NCI-H748 (cell line): ENCODE data around the gene GPR4.
"Not testable (repeated sequence)": the region's sequence is repeated elsewhere in the genome, so short reads cannot be mapped to it uniquely, and the experiment has no call there.

ENCODE experiments used
- DNase-seq: peaks from one replicate; lab custom pipeline; 2025; ENCODE audit not compliant: unreplicated experiment; lab: John Stamatoyannopoulos, UW

Gene GPR4

DNA sequence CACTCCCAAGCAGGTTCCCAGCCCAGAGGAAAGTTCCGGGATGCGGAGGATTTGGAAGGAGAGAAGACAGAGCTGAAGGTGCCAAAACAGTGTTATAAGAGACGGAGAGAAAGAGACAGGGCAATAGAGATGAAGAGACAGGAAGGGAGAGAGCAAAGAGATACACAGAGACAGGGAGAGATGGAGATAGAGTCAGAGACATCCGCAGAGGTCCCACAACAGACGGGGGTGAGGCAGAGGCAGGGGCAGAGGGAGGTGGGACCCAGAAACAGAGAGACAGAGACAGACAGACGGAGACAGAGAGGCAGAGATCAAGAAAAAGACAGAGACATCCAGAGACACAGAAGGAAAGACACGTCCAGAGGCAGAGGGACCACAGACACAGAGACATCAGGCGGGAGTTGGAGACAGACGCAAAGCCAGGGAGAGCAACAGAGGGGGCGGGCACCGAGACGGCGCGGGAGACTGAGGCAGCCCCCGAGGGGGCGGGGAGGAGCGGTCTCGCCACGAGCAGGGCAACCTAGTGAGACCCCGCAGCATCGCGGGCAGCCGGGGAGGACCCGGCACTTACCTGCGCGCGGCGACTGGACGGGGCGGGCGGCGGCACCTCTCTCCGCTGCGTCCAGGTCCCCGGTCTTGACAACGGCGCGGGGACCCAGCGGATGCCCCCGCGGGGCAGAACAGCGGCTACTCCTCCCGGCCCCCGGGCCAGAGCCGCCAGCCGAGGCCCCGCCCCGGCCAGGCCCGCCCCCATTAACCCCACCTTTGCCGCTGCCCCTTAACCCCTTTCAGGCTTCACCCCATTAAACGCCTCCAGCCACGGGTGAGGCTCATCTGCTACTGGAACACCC lies at the start of gene GPR4:
Gene GPR4 (minus strand): TSS at position 689 of the 851 bp plus-strand sequence. CDS start 10,346 bp downstream, outside the sequence.
- peak; percentile 41 for DNase-seq

DNA sequence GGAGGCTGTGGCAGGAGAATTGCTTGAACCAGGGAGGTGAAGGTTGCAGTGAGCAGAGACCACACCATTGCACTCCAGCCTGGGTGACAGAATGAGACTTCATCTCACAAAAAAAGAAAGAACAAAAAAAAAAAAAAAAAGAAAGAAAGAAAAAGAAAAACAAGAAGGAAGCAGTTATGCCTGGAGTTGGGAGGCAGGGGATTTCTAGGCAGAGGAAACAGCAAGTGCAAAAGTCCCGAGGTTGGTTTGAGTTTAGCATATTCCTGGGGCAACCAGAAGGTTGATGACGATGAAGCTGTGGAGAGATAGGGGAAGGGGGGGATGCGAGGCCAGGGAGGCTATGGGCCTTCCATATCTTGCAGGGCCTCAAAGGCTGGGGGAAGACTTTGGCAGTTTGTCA lies 48.7 kb upstream of the GPR4 start:
- DNase-seq, result no peak

DNA sequence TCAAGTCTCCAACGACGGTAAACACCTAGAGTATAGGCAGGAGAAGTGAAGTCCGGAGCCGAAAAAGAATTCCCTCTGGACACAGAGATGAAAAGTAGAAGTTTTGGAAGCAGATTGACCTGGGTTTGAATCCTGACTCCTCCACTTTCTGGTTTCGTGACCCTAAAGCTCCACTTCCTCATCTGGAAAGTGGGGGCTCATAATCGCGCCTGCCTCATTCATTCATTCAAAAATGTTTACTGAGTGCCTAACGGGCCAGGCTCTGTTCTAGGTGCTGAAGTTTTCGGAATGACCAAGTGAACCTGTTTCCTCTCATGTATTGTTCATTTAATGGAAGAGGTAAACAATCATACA lies 44.3 kb upstream of the GPR4 start:
- DNase-seq, result no peak

DNA sequence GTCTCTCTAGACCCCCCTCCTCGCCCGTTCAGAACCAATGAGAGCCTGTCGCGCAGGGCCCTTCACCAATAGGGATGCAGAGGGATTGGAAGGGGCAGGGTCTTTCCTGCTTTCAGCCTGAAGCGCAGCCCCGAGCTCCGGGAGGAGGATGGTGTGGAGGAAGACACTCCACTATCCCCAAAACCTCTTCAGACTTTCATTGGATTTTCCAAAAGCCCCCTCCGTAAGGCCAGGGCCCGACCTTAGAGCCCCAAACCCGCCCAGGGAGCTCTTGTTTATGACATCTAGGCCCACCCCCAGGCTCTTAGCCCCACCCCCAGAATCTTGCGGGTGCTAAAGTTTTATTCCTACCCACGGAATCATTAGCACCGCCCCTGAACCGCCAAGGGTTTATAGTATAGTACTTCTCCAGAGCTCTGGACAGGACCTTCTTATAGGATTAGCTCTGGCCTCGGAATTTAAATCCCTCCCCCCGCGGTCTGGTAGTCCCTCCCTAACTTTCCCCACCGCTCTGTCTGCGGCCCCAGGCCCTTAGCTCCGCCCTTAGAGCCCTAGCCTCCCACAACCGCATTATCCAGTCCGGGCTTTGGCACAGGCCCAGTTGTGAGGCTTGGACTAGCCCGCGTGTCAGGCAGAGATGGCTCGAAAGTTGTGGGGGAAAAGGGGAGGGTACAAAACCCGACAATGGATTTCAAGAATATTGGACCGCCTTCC lies 43.8 kb upstream of the GPR4 start:
- DNase-seq, result peak; percentile 94

DNA sequence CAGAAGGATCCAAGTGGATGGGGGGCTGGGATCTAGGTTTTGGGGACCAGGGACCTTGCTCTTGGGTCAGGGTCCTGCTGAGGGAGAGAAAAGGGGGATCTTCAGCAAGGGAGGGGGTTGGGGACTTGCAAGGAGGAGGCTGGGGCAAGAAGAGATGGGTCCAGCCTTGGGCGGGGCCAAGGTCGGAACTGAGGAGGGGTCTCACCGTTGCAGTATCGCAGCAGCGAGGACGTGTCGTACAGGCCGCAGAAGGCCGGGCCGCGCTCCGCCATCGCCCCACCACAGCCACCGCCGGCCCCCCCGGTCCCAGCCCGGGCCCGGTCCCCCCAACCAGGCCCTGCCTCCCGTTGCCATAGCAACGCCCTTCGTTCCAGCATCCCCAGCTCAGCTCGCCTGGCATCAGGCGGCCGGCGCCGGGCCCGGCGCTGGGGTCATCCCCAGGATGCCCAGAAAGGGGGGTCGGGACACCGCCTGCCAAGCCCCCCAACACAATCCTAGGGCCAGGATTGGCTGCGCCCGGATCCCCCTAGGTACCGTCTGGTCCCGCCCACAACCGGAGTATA lies 43.1 kb upstream of the GPR4 start:
- DNase-seq, result no peak

DNA sequence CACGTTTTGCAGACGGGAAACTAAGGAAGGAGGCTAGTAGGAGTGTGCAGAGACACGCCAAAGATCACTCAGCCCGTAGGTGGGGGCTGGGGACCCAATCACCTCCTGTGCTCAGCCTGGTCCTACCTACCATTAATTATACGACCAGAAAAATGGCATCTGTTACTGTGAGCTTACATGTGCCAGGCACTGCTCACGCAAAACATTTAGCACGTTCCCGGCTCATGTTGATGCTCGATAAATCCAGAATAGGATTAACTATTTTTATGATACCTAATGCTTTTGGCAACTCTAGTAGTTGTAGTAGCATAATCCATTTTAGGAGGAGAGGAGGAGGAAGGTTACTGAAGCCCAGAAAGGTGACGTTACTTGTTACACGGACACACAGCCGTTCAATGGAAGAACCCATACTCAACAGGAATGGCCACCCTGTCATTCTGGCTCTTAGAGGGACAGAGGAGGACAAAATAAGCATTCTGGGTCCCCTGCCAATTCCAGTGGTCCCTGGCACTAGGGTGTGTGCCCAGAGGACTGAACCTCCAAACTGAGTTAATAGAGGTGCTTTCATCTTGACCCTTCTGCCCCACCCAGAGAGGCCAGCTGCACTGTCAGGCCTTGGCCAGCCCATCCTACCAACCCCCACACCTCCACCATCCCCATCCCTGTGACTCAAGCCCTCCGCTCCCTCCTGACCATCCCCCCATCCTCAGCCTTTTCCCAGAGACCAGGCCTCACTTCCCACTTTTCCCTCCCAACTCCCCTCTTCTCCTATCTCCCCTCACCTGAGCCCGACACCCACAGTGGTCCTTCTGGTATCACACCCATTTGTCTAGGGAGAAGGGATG lies 42.1 kb upstream of the GPR4 start:
- DNase-seq, result no peak

DNA sequence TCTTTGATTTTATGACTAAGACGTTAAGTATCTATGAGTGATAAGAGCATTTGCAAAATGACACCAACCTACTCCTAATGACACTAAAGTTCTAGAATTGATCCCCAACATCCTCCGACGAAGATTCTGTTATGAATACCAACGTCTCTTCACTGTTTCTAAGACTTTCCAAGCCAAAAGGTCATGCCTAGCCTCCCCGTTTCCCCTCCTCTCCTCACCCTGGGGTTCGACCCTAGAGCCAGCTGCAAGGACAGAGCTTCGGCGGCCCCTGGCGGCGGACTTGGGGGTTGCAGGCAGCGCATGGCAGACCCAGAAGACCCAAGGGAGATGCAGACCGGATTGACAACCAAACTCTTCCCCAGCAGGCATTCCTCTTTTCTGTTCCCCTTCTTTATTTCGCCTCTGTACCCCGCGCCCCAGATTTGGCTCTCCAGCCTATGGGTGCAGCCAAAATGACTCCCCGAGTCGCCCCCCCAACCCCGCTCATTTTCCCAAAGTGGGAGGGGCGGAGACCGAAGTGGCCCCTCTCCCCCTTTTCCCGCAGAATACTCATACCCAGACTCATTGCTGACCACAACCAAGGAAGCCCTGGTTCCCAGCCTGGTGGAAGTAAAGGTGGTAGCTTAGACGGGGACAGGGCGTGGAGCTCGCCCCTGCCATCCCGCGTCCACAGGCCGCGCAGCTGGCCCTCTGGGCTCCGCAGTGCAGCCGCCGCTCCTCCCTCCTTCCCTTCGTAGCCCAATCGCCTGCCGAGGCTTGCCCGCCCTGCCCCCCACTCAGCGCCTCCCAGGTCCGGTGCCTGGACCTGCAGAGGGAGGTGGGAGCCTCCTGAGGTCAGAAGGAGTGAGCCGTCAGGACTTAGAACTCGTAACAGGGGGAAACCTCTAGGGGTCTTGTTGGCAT lies 41.3 kb upstream of the GPR4 start:
- DNase-seq, result peak; percentile 86

DNA sequence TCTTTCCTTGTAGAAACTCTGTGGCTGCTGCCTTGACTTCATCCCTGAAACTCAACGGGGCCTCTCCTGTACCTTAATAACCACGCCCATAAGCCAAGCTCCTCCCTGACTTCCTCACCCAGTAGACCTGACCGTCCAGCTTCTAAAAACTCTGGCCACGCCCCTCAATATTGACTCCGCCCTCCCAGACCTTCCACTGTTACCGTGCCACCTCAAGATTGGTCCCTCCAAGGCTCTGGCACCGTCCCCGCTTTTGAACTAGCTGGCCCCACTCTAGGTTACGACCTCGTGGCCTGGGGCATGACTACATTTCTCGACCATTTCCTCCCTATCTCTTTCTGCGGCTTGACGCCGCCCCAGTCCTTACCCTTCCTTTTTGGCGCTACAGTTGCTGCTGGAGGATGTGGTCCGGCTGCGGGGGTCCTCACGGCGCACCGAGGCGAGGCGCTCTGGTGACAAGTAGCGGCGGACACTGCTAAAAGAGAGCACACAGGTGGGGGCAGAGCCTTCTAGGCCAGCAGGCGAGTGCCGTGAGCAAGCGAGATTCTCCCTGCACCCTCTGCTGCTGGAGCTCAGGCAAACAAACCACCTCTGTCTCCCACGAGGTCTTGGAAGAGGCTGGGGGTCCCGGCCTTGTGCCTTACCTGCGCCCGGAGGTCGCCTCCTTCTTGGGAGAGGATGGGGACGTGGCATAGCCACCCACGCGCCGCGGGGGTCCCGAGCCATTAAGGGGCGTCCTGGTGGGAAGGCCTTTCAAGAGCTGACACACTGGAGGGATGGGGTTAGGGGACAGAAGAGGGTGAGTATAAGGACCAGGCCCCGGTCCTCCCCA lies 39.5 kb upstream of the GPR4 start:
- DNase-seq, result peak; percentile 98

DNA sequence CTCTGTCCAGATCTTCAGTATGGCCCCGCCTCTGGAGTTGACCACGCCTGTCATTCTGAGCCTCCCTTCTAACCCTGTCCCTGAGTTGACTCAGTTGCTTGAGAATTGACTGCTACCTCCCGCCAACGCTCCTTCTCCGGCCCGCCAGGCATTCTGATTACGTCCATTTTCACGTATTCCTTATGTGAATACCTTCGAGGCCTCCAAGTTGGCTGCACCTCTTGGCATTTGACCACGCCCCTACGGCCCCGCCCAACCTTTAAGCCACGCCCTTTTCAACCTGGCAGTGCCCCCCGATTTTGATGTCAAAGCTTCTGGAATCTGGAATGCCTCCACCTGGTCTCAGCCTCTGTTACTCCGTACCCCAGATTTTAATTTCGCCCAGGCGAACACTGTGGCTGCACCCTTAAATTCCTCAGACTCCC lies 38.8 kb upstream of the GPR4 start:
- peak; percentile 73 for DNase-seq

DNA sequence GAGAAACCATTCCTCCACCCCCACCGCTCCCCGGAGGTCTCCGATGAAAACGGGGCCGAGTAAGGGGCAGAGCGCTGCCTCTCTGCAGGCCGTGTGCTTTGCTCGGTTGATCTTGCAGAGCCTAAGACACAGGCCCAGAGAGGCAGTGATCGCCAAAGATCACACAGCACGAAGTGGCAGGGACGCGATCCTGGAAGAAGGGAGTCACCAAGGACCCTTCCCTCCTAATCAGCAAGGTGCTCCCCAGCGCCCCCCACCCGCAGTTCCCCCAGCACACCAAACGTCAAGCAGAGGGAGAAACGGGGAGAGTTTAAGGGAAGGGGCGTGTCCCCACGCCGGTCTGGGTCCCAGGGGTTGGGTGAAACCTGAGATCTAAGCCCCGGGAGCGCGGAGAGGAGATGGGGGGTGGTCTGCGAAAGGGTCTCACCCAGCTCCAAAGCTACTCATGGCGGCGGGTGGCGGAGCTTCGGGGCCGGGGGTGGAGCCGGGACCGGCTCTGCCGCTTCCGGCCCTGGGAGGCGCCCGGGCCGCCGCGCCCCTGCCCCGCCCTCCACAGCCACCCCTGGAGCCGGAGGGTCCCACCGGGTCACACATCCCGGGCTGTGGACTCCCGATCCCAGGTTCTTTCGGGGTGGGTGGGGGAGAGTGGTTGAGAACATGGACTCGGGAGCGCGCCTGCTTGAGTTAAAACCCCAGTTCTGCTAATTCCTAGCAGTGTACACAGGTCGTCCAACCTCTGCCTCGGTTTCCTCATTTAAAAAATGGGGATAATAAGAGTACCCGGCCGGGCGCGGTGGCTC lies 37.1 kb upstream of the GPR4 start, which contains the start of gene EML2:
Gene EML2 (minus strand): TSS at position 468 of the 800 bp plus-strand sequence. CDS start 21 bp downstream, at position 447.
- DNase-seq, result peak; percentile 79

DNA sequence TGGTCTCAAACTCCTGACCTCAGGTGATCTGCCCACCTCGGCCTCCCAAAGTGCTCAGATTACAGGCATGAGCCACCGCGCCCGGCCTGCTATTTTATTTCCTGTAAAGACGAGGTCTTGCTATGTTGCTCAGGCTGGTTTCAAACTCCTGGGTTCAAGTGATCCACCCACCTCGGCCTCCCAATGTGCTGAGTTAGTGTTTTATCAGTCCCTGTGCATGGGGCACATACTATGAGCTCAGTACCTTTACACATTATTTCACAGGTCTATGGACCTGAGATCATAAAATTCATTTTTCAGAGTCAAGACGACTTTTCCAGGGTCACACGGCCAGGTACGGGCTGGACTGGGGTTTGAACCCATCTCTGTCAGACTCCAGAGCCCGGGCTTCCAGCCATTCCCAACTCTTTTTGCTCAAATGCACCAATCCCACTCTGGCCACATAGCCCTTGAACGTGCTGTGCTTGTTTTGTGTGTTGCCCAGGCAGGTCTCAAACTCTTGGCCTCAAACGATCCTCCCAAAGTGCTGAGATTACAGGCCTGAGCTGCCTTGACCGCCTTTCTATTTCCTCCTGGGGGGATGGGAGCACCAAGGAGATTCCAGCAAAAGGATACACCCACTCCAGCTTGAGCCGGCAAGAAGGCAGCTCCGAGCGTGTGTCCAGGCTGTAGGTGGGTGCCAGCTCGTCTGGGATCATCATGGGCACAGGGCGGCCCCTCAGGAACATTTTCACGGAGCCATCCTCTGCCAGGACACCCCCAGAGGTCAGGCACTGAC lies 36.1 kb upstream of the GPR4 start:
- DNase-seq, result no peak

DNA sequence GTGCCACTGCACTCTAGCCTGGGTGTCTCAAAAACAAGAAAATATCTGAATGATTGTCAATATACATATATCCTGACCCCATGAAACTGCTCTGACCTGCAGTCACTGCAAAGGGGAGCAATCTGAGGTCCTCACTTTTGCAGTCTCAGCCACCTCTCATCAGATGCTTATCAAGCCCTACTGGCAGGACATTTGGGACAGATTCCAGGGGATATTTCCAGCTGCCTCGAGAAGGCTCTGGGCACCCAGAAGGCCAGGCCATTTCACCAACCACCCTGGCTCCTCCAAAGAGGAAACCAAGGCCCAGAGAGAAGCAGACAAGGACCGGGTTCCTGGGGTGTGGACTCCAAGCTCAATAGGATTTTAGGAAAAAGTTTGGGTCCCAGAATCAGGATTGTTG lies 34.9 kb upstream of the GPR4 start:
- no peak for DNase-seq

DNA sequence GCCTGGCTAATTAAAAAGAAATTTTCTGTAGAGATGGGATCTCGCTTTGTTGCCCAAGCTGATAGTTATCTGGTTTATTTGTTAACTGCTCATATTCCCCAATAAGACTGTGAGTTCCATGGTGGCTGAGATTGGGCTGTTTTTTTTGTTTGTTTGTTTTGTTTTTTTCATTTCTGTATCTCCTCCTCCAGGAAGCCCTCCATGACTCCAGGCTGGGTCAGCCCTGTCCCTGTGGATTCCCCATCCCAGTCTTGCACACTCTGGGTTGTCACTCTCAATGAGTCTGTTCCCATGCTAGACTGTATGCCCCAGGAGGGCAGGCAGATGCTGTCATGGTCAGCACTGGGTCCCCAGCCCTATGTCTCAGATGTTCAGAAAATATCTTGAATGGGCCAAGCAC lies 34.3 kb upstream of the GPR4 start:
- DNase-seq, result no peak

DNA sequence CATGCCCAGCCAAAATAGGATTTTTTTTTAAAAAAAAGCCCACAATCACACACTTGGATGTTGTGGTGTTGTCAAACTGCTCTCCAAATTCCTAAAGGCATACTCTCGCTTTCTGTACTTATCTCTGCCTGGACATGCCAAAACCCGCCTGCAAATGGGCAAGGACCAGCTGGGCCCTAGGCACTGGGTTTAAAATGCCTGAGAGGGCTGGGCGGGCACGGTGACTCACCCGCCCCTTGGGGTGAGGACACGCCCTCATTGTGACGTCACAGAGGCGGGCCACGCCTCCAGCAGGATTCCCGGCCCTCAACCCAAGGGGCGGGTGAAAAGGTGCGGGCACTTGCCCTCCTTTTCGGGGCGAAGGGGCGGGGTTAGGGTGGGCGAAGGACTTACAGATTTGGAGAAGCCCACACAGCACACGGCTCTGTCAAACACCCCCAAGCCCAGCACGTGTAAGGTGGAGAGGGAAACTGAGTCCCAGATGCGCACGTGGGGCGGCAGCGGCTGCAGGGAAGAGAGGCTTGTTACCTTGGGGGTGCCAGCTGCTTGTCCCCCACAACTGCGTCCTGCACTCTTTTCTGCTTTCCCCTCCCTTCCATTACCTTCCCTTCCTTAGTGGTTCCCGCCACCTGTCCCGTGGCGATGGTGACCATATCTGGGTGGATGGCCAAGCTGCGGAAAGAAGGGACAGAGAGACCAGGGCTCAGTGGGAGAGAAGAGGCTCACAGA lies 30.6 kb upstream of the GPR4 start:
- DNase-seq, result peak; percentile 30

DNA sequence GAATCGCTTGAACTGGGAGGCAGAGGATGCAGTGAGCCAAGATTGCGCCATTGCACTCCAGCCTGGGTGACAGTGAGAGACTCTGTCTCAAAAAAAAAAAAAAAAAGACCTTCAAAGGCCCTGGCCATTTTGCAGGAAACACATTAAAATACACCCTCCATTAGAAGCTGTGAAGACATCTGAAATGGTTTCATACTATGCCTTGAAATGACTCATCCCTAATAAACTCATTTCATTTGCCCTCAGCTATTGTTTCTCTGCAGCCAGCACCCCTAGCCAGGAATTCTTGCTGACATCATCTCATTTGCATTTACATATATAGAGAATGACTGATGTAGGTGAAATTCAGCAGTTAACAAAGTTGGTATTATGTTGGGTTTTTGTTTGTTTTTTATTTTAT lies 28.5 kb upstream of the GPR4 start:
- no peak for DNase-seq

DNA sequence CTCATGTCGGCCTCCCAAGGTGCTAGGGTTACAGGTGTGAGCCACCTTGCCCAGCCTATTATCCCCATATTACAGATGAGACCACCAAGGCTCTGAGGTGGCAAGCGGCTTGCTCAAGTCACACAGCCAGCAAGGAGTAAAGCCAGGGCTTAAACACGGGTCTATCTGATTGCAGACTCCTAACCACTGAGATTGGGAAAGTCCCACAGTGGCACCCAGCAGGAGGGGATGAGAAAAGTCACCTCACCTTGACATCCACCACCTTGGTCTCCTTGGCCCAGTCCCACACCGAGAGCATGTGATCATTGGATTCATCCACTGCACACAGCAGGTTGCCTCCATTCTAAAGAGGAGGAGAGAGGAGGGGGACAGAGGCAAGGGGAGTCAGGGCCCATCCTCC lies 27.7 kb upstream of the GPR4 start:
- DNase-seq, result no peak

DNA sequence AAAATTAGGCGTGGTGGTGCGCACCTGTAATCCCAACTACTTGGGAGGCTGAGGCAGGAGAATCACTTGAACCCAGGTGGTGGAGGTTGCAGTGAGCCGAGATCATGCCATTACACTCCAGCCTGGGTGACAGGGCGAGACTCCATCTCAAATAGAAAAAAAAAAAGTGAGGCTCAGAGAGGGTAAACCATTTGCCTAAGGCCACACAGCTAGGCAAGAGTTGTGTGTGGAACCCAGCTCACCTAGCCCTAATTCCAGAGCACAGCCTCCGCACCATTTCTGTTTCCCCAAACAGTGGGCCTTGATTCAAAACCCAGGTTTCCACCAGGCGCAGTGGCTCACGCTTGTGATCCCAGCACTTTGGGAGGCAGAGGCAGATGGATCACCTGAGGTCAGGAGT lies 26.2 kb upstream of the GPR4 start:
- not testable (repeated sequence) for DNase-seq
